GM12878 (cell line): Measurements from ENCODE around the gene COX6A2. TPM values are rescaled to one million over a fixed set of nuclear protein-coding genes. Genes with fewer than 3 reads are reported as not detected.

Experiments used
- ATAC-seq: fragments of 200-7000 bp; cut with Tn5 transposase; 3 replicates; pipeline ENCODE4 v1.9.1; 2020; ENCODE audit warnings: mild to moderate bottlenecking, moderate library complexity
- BruUV-seq: library from RNA; stranded (reverse); fragments of 400-500 nt; replicated peaks from 2 replicates; lab custom pipeline; 2021; lab: Mats Ljungman, UMichigan
- CTCF ChIA-PET: fragments of 300-600 bp; sonication (Branson Sonifier 250); formaldehyde crosslinking; extraction: SDS; loops from one replicate; lab custom pipeline; 2021; ENCODE audit warnings: inconsistent platforms; lab: Yijun Ruan, JAX
- POLR2A ChIA-PET: fragments of 350-600 bp; formaldehyde crosslinking; extraction: SDS; loops from one replicate; lab custom pipeline; 2021; ENCODE audit warnings: inconsistent platforms; lab: Charles Lee
- RAD21 ChIA-PET: fragments of 300-600 bp; sonication (Branson Sonifier 250); formaldehyde crosslinking; loops from one replicate; lab custom pipeline; 2023; ENCODE audit warnings: antibody characterized with exemption; ENCODE audit not compliant: unreplicated experiment; lab: Charles Lee
- SMC1A ChIA-PET: fragments of 300-600 bp; sonication (Branson Sonifier 250); formaldehyde crosslinking; loops from one replicate; lab custom pipeline; 2023; ENCODE audit not compliant: unreplicated experiment, uncharacterized antibody; lab: Charles Lee
- DNase-seq: peaks from one replicate; pipeline ENCODE4 v3.0.0-alpha.2; 2011; ENCODE audit warnings: low read depth, low spot score
- FAIRE-seq: peaks from 3 replicates; lab custom pipeline; 2011; peaks lifted over from hg19 to GRCh38; lab: Jason Lieb, UNC
- H2AFZ ChIP-seq: 2 replicates; pipeline ENCODE4 v1.6.0; 2011; ENCODE audit warnings: low read depth, low read length, control low read depth; ENCODE audit not compliant: control insufficient read depth
- H3K27ac ChIP-seq: 2 replicates; pipeline ENCODE4 v1.5.1; 2011; ENCODE audit warnings: control low read depth; ENCODE audit not compliant: control insufficient read depth, insufficient read depth
- H3K27me3 ChIP-seq, 2 experiments: replicated peaks in 1 of 2; 2 replicates each; pipeline versions ENCODE4 v1.6.0 to v1.6.1; 2011; ENCODE audit warnings: low read length in 1 of 2; ENCODE audit not compliant: control insufficient read depth in 2 of 2, insufficient read depth in 2 of 2
- H3K36me3 ChIP-seq, 2 experiments: 2 replicates each; pipeline ENCODE4 v1.5.1; 2011; ENCODE audit warnings: low read length in 1 of 2; ENCODE audit not compliant: control insufficient read depth in 2 of 2, insufficient read depth in 2 of 2
- H3K4me1 ChIP-seq: 2 replicates; pipeline ENCODE4 v1.6.1; 2011; ENCODE audit warnings: mild to moderate bottlenecking, low read length, moderate library complexity, mixed read lengths; ENCODE audit not compliant: control insufficient read depth, insufficient read depth
- H3K4me2 ChIP-seq: 2 replicates; pipeline ENCODE4 v1.6.0; 2011; ENCODE audit warnings: control low read depth; ENCODE audit not compliant: control insufficient read depth, insufficient read depth
- H3K4me3 ChIP-seq: fragments of 200-600 bp; sonication (generic); 2 replicates; pipeline ENCODE4 v1.5.1; 2016
- H3K79me2 ChIP-seq: 2 replicates; pipeline ENCODE4 v1.6.0; 2011; ENCODE audit warnings: low read length; ENCODE audit not compliant: control insufficient read depth, insufficient read depth
- H3K9ac ChIP-seq: 2 replicates; pipeline ENCODE4 v1.8.0; 2011; ENCODE audit warnings: low read length, control low read depth, mixed read lengths; ENCODE audit not compliant: control insufficient read depth, insufficient read depth
- H3K9me3 ChIP-seq: replicated peaks from 3 replicates; pipeline ENCODE4 v1.5.1; 2011; ENCODE audit warnings: mild to moderate bottlenecking, low read length; ENCODE audit not compliant: control insufficient read depth, insufficient read depth
- H4K20me1 ChIP-seq: 2 replicates; pipeline ENCODE4 v1.6.0; 2011; ENCODE audit not compliant: control insufficient read depth, insufficient read depth
- BACH1 ChIP-seq: fragments of 450-650 bp; IDR thresholded peaks from 2 replicates; pipeline ENCODE4 v1.6.1; 2017; ENCODE audit warnings: mild to moderate bottlenecking, borderline replicate concordance
- BHLHE40 ChIP-seq, 2 experiments: fragments of 450-650 bp in 1 of 2; IDR thresholded peaks; 2 replicates each; pipeline ENCODE4 v1.6.1; 2011 to 2017; ENCODE audit warnings: low read depth in 2 of 2, borderline replicate concordance in 1 of 2, improper control_type of control experiment in 1 of 2, low read length in 1 of 2, mild to moderate bottlenecking in 1 of 2
- ETV6 ChIP-seq, 2 experiments: fragments of 450-650 bp in 1 of 2; IDR thresholded peaks in 1 of 2; conservative IDR thresholded peaks in 1 of 2; 2 replicates each; pipeline ENCODE4 v1.6.1; 2014; ENCODE audit warnings: antibody characterized with exemption in 1 of 2, borderline replicate concordance in 1 of 2, low read depth in 1 of 2, mild to moderate bottlenecking in 1 of 2, moderate library complexity in 1 of 2
- GABPA ChIP-seq: IDR thresholded peaks from 2 replicates; pipeline ENCODE4 v1.6.1; 2014; ENCODE audit warnings: antibody characterized with exemption, low read depth, mild to moderate bottlenecking, inconsistent platforms
- GATAD2B ChIP-seq: fragments of 450-650 bp; conservative IDR thresholded peaks from 2 replicates; pipeline ENCODE4 v1.6.1; 2017; ENCODE audit warnings: low read depth, mild to moderate bottlenecking, moderate library complexity
- JUND ChIP-seq: IDR thresholded peaks from 2 replicates; pipeline ENCODE4 v1.6.1; 2012; ENCODE audit warnings: low read depth, mild to moderate bottlenecking, low read length, improper control_type of control experiment, moderate library complexity
- MEF2B ChIP-seq: fragments of 450-650 bp; IDR thresholded peaks from 2 replicates; pipeline ENCODE4 v1.6.1; 2018; ENCODE audit warnings: mild to moderate bottlenecking, moderate library complexity; ENCODE audit not compliant: partially characterized antibody, poor library complexity, severe bottlenecking
- MYB ChIP-seq: fragments of 150-350 bp; IDR thresholded peaks from 2 replicates; pipeline ENCODE4 v1.6.1; 2014; ENCODE audit warnings: mild to moderate bottlenecking, low read depth, low read length, borderline replicate concordance
- NFYA ChIP-seq: IDR thresholded peaks from 2 replicates; pipeline ENCODE4 v1.6.1; 2011; ENCODE audit warnings: low read depth, mild to moderate bottlenecking, low read length, improper control_type of control experiment, borderline replicate concordance
- PAX5 ChIP-seq: IDR thresholded peaks from 2 replicates; pipeline ENCODE4 v1.6.1; 2011; ENCODE audit warnings: low read depth, low read length, borderline replicate concordance
- RUNX3 ChIP-seq: IDR thresholded peaks from 2 replicates; pipeline ENCODE4 v1.6.1; 2012; ENCODE audit warnings: low read length, inconsistent platforms
- SP1 ChIP-seq: IDR thresholded peaks from one replicate; pipeline ENCODE4 v1.6.1; 2011; ENCODE audit warnings: low read depth, low read length
- STAT1 ChIP-seq: fragments of 450-650 bp; conservative IDR thresholded peaks from 2 replicates; pipeline ENCODE4 v1.6.1; 2014; ENCODE audit warnings: antibody characterized with exemption, mild to moderate bottlenecking
- STAT3 ChIP-seq: IDR thresholded peaks from 2 replicates; pipeline ENCODE4 v1.6.1; 2011; ENCODE audit warnings: low read depth, low read length, improper control_type of control experiment
- TCF7 ChIP-seq: IDR thresholded peaks from 2 replicates; pipeline ENCODE4 v1.6.1; 2014; ENCODE audit warnings: antibody characterized with exemption, borderline replicate concordance
- YBX1 ChIP-seq: fragments of 450-650 bp; IDR thresholded peaks from 2 replicates; pipeline ENCODE4 v1.6.1; 2016; ENCODE audit warnings: antibody characterized with exemption
- WGBS: methylation state at CpG from one replicate; pipeline ENCODE4 v1.1.6; 2016; ENCODE audit warnings: low lambda C conversion rate; ENCODE audit not compliant: insufficient replicate concordance, insufficient coverage; ENCODE audit errors: missing lambda C conversion rate; 5-methylcytosine and 5-hydroxymethylcytosine counted together
- in situ Hi-C: fragments of 300-500 bp; cut with MboI; formaldehyde crosslinking; loops from 9 replicates; pipeline ENCODE4 v1.14.3; 2018; ENCODE audit warnings: mixed read lengths
- intact Hi-C: fragments of 100-400 bp; cut with micrococcal nuclease; formaldehyde crosslinking; loops from one replicate; pipeline ENCODE4 v1.14.2; 2022; ENCODE audit not compliant: unreplicated experiment
- polyA plus RNA-seq, 11 experiments: library from polyadenylated mRNA; depleted of rRNA in 4 of 11; unstranded in 6 of 11; stranded (reverse) in 5 of 11; fragments of >200 nt; fragmentation: Nextera tagmentation in 4 of 11; fragmentation: Illumina TruSeq in 1 of 11; extraction: Ambion mirVana in 4 of 11; extraction: Trizol in 1 of 11; gene quantifications; 1 replicate in 1 of 11; 2 replicates in 10 of 11; pipeline versions ENCODE4 v1.2.1 to v1.2.3, GENCODE V29; 2011 to 2016; ENCODE audit warnings: inconsistent platforms in 2 of 11, missing spikeins in 2 of 11, low read depth in 1 of 11
- total RNA-seq, 4 experiments: library from RNA; depleted of rRNA in 3 of 4; stranded (reverse); fragments of >200 nt in 3 of 4; fragmentation: Illumina TruSeq in 1 of 4; extraction: Trizol in 1 of 4; gene quantifications; 2 replicates each; pipeline versions ENCODE4 v1.2.1 to v1.2.3, GENCODE V29; 2013 to 2021
- TF ChIP-seq, protein P1 (sequence below): fragments of 150-350 bp; IDR thresholded peaks from 2 replicates; pipeline ENCODE4 v1.6.1; 2014; ENCODE audit warnings: mild to moderate bottlenecking, low read depth, low read length

COX6A2 gene
- total and polyA plus RNA-seq, 10 of the 15 experiments (the other 5 are each of a cell fraction or from before 2014, with no cell fraction given): not detected

GRCh38 chr16:31414706-31415105 lies 13.5 kb downstream of the COX6A2 start:
- H3K79me2 ChIP-seq: no peaks in the 10 kb centered on the region
- DNase-seq: no peak
- POLR2A ChIA-PET: interaction anchor here (1.2 kb wide), 1 partner anchor 11 kb away, joined by 4 read pairs; no protein-coding TSS in a partner anchor
- no peak for FAIRE-seq
- no peaks in the 10 kb centered on the region; the same call in 2 of the 3 replicates for H3K9me3 ChIP-seq
- BruUV-seq: no TSS peak
- H3K27me3 ChIP-seq: no peaks in the 10 kb centered on the region; a peak in 1 of 4 replicates
- CTCF ChIA-PET: no interaction called here
- RAD21 ChIA-PET: no interaction called here
- H3K4me1 ChIP-seq: peaks cover 11% of the 10 kb centered on the region
- H3K36me3 ChIP-seq: no peaks in the 10 kb centered on the region
- in situ Hi-C loops (no loop called here), intact Hi-C loops (no loop called here)
- no peaks in the 10 kb centered on the region for H4K20me1 ChIP-seq
- TF ChIP-seq ETV6 (conservative IDR thresholded peaks at IDR 0.05 in 1 of 2, IDR thresholded peaks at IDR 0.05 in 1 of 2; ENCODE audit: borderline replicate concordance in 1 of 2, low read depth in 1 of 2) (no peak), SP1 (no peak), RUNX3 (peak; percentile 31), STAT3 (no peak)
- ATAC-seq: no peak
- H2AFZ ChIP-seq: no peak overlapping the region
- H3K27ac ChIP-seq: no peak overlapping the region
- H3K4me2 ChIP-seq: 0 out of 2 replicates have a peak overlapping the region, but pooled peaks have one; percentile 9
- SMC1A ChIA-PET: no interaction called here
- no peak overlapping the region for H3K4me3 ChIP-seq
- WGBS: 17% methylated on average over 4 of the region's 4 CpGs
- no peak overlapping the region for H3K9ac ChIP-seq

DNA sequence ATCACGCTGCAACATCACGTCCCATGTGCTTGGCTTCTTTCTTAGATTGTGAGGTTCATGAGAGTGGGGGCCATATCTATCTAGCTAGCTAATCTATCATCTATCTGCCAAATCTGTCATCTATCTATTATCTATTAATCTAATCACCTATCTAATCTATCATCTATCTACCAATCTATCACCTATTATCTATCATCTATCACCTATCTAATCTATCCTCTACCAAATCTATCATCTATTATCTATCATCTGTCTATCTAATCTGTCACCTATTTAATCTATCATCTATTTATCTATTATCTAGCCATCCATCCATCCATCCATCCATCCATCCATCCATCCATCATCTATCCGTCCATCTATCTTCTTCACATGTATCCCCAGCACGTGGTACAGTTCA lies 14.2 kb downstream of the COX6A2 start:
- intact Hi-C loops (no loop called here), in situ Hi-C loops (no loop called here)
- Histone ChIP-seq H3K4me2 (no peak overlapping the region), H3K27me3 (no peaks in the 10 kb centered on the region; a peak in 1 of 4 replicates), H3K4me1 (peaks cover 11% of the 10 kb centered on the region), H3K36me3 (no peaks in the 10 kb centered on the region), H3K4me3 (no peak overlapping the region), H3K27ac (no peak overlapping the region), H3K9me3 (no peaks in the 10 kb centered on the region; the same call in 2 of the 3 replicates), H4K20me1 (no peaks in the 10 kb centered on the region), H2AFZ (no peak overlapping the region), H3K9ac (no peak overlapping the region), H3K79me2 (no peaks in the 10 kb centered on the region)
- CTCF ChIA-PET: no interaction called here
- SMC1A ChIA-PET: no interaction called here
- no TSS peak for BruUV-seq
- POLR2A ChIA-PET: no interaction called here
- WGBS: 42% methylated on average over 4 of the region's 4 CpGs
- no peak for DNase-seq
- RAD21 ChIA-PET: no interaction called here
- ATAC-seq: no peak
- no peak for FAIRE-seq
- no peak for TF ChIP-seq MYB
- no peak for TF ChIP-seq BACH1
- TF ChIP-seq, protein P1, sequence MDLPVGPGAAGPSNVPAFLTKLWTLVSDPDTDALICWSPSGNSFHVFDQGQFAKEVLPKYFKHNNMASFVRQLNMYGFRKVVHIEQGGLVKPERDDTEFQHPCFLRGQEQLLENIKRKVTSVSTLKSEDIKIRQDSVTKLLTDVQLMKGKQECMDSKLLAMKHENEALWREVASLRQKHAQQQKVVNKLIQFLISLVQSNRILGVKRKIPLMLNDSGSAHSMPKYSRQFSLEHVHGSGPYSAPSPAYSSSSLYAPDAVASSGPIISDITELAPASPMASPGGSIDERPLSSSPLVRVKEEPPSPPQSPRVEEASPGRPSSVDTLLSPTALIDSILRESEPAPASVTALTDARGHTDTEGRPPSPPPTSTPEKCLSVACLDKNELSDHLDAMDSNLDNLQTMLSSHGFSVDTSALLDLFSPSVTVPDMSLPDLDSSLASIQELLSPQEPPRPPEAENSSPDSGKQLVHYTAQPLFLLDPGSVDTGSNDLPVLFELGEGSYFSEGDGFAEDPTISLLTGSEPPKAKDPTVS: no peak
- TF ChIP-seq GATAD2B: no peak
- TF ChIP-seq STAT1: no peak
- TF ChIP-seq JUND: no peak
- no peak for TF ChIP-seq BHLHE40 (IDR thresholded peaks at IDR 0.05; ENCODE audit: borderline replicate concordance in 1 of 2, low read depth in 2 of 2, low read length in 1 of 2)
- no peak for TF ChIP-seq MEF2B
- no peak for TF ChIP-seq TCF7
- no peak for TF ChIP-seq PAX5
- no peak for TF ChIP-seq GABPA
- no peak for TF ChIP-seq NFYA
- no peak for TF ChIP-seq YBX1
